ENCODE results near the gene KCNIP1.

GRCh38 chr5:170482511-170482910 lies 21.3 kb upstream of the KCNIP1 start:
- TF ChIP-seq CTCF (conservative IDR thresholded peaks at IDR 0.05; ENCODE audit: low read length) (no peak), EZH2phosphoT487 (IDR thresholded peaks at IDR 0.05; ENCODE audit: borderline replicate concordance) (no peak)

All from Loucy (cell line).